NCI-H2171 (cell line): ENCODE measurements around the gene CATSPER1.

Source experiments
- DNase-seq: peaks from one replicate; lab custom pipeline; 2025; lab: John Stamatoyannopoulos, UW

CATSPER1 gene

DNA sequence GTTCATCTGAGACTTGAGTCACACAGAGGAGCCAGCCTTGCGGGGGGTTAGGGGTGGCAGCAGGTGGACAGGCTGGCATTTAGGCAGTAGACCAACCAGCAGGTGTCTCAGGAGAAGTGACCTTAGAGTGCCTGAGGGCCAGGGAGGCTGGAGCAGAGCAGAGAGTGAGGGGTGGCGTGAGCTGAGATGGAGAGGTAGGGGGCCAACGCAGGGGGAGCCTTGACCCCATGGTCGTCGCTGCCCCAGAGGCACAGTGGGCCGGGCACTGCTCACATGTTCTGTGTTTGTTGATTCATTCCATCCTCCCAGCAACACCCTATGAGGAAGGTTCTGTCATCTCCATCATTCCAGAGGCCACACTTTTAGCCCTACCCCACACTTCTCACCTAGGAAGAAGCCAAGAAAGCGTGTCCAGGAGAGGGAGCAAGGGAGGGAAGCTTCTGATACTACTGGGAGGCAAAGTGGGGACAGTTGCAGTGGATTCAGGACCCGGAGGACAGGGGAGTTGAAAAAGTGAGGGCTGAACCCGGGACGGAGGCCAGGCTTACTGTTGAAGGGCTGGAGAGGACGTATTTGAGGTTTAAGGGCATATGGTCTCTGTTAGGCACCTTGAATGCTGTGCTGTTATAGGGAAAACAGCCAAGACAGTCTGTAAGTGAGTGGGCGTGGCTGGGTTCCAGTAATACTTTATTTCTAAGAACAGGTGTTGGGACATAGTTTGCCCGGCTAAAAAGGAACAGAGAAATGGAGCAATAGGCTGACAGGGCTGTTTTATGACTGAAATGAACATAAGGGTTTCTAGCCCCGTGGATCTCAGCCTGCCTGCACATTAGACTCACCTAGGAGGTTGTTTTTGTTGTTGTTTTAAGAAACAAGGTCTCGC, 57.4 kb downstream of the CATSPER1 start:
- DNase-seq: no peak

DNA sequence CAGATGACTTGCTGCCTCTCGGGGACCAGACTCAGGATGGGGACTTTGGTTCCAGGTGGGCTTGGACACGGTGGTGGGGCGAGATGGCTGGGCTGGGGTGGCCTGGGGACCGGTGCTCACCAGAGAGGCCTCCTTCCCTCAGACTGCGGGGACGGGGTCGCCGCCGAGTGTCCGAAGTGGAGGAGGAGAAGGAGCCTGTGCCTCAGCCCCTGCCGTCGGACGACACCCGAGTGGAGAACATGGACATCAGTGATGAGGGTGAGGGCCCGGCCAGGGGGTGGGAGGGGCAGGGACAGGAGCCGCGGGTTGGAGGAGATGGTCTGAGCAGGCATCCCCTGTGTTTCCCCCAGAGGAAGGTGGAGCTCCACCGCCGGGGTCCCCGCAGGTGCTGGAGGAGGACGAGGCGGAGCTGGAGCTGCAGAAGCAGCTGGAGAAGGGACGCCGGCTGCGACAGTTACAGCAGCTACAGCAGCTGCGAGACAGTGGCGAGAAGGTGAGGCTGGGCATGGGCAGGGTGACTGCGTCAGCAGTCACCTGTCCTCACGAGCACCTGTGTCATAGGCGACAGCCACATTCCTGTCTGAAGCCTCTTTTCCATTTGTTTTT, 58.8 kb downstream of the CATSPER1 start:
- no peak for DNase-seq
